GM12874 (cell line): ENCODE measurements around the gene VAV3.

Source experiments
- CTCF ChIP-seq: IDR thresholded peaks from 2 replicates; pipeline ENCODE4 v1.5.1; 2011; ENCODE audit warnings: low read depth, mild to moderate bottlenecking, control low read depth, low read length, moderate library complexity; ENCODE audit not compliant: insufficient read depth

The VAV3 gene

GRCh38 chr1:107871259-107871658 lies 93.7 kb downstream of the VAV3 start:
- no peak for TF ChIP-seq CTCF

- no peak for TF ChIP-seq CTCF
Observed at GRCh38 chr1:107870696-107871095, 94.3 kb downstream of the VAV3 start.

GRCh38 chr1:107867897-107868296 lies 97.1 kb downstream of the VAV3 start:
- TF ChIP-seq CTCF = no peak

- TF ChIP-seq CTCF = no peak
Observed at GRCh38 chr1:107867422-107867821, 97.6 kb downstream of the VAV3 start.

- no peak for TF ChIP-seq CTCF
Observed at GRCh38 chr1:107866870-107867269, 98.1 kb downstream of the VAV3 start.

- no peak for TF ChIP-seq CTCF
Observed at GRCh38 chr1:107865627-107866026, 99.4 kb downstream of the VAV3 start.

GRCh38 chr1:107863342-107863741 lies 101.6 kb downstream of the VAV3 start:
- no peak for TF ChIP-seq CTCF

- no peak for TF ChIP-seq CTCF
Observed at GRCh38 chr1:107862064-107862463, 102.9 kb downstream of the VAV3 start.
